Measurements from ENCODE around the gene INPP5E.

DNA sequence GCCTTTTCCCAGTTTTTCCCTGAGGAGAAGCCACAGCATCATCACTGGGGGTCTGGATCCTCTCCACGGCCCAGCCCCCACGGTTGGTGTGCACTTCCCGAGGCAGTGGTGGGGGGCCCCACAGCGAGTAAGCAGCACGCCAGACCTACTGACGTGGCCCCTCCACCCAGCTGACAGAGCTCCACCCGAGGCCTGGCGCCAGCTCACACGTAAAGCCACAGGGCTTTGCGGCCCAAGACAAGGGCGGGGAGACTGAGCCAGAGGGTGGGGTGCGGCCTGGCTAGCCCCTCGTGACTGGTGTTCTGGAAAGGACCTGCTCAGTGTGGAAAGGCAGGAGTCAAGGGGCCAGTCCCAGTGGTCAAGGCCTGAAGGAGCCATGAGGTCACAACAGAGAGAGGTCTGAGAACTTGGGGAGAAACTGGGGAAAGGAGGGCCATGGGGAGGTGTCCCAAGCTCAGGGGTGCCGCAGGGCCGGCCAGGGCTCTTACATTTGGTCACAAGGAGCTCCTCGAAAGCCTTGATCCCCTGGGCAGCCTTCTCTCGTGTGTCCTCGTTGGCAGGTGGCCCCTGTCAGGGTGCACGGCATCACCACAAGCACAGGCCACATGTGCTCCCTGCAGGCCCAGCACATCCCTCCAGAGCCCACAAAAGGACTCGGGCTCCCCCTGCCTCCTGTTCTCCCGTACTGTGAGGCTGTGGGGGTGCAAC is 45.2 kb downstream of the INPP5E start:
- TF ChIP-seq, protein P1, sequence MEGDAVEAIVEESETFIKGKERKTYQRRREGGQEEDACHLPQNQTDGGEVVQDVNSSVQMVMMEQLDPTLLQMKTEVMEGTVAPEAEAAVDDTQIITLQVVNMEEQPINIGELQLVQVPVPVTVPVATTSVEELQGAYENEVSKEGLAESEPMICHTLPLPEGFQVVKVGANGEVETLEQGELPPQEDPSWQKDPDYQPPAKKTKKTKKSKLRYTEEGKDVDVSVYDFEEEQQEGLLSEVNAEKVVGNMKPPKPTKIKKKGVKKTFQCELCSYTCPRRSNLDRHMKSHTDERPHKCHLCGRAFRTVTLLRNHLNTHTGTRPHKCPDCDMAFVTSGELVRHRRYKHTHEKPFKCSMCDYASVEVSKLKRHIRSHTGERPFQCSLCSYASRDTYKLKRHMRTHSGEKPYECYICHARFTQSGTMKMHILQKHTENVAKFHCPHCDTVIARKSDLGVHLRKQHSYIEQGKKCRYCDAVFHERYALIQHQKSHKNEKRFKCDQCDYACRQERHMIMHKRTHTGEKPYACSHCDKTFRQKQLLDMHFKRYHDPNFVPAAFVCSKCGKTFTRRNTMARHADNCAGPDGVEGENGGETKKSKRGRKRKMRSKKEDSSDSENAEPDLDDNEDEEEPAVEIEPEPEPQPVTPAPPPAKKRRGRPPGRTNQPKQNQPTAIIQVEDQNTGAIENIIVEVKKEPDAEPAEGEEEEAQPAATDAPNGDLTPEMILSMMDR (IDR thresholded peaks at IDR 0.05; ENCODE audit: low read depth, low read length, poor library complexity, severe bottlenecking): no peak
- TF ChIP-seq EZH2phosphoT487 (IDR thresholded peaks at IDR 0.05; ENCODE audit: borderline replicate concordance, low read length): no peak
